Globus pallidus (tissue), 1 donor: ENCODE results near the gene DOCK8.
"Not testable (repeated sequence)": the region's sequence is repeated elsewhere in the genome, so short reads cannot be mapped to it uniquely, and the experiment has no call there.

ENCODE experiments used
- DNase-seq: peaks from one replicate; pipeline ENCODE4 v3.0.0-alpha.2; 2015; ENCODE audit warnings: low spot score

DOCK8 gene

GRCh38 chr9:365436-365835 lies 150.8 kb downstream of the DOCK8 start:
- DNase-seq = no peak

GRCh38 chr9:366620-367019 lies 152.0 kb downstream of the DOCK8 start:
- DNase-seq = no peak

GRCh38 chr9:370086-370485 lies 155.4 kb downstream of the DOCK8 start:
- no peak for DNase-seq

- no peak for DNase-seq
Measured at GRCh38 chr9:371349-371748, 156.7 kb downstream of the DOCK8 start.

GRCh38 chr9:372128-372527 lies 157.5 kb downstream of the DOCK8 start:
- DNase-seq = no peak

- DNase-seq = no peak
Measured at GRCh38 chr9:373759-374206, 159.1 kb downstream of the DOCK8 start.

GRCh38 chr9:374736-375135 lies 160.1 kb downstream of the DOCK8 start:
- DNase-seq = no peak

- DNase-seq = no peak
Measured at GRCh38 chr9:376115-376514, 161.4 kb downstream of the DOCK8 start.

- no peak for DNase-seq
Measured at GRCh38 chr9:378263-378662, 163.6 kb downstream of the DOCK8 start.

- DNase-seq = no peak
Measured at GRCh38 chr9:382383-382782, 167.7 kb downstream of the DOCK8 start.

GRCh38 chr9:385818-386398 lies 171.2 kb downstream of the DOCK8 start:
- peak; percentile 66 for DNase-seq

- DNase-seq = no peak
Measured at GRCh38 chr9:389159-389558, 174.5 kb downstream of the DOCK8 start.

- DNase-seq = no peak
Measured at GRCh38 chr9:389758-390157, 175.1 kb downstream of the DOCK8 start.

GRCh38 chr9:392077-392804 lies 177.6 kb downstream of the DOCK8 start:
- no peak for DNase-seq

- DNase-seq = peak; percentile 55
Measured at GRCh38 chr9:394347-395052, 179.8 kb downstream of the DOCK8 start.

GRCh38 chr9:396396-396795 lies 181.7 kb downstream of the DOCK8 start:
- DNase-seq = no peak

- DNase-seq = no peak
Measured at GRCh38 chr9:398085-398484, 183.4 kb downstream of the DOCK8 start.

- DNase-seq = no peak
Measured at GRCh38 chr9:401223-401622, 186.6 kb downstream of the DOCK8 start.

GRCh38 chr9:404234-404633 lies 189.6 kb downstream of the DOCK8 start:
- DNase-seq = no peak

- DNase-seq = no peak
Measured at GRCh38 chr9:405341-405740, 190.7 kb downstream of the DOCK8 start.

- peak; percentile 53 for DNase-seq
Measured at GRCh38 chr9:406886-407654, 192.4 kb downstream of the DOCK8 start.

GRCh38 chr9:409655-410054 lies 195.0 kb downstream of the DOCK8 start:
- not testable (repeated sequence) for DNase-seq
